Measurements from ENCODE around the gene ZNF730. TPM values are rescaled to one million over a fixed set of nuclear protein-coding genes. Genes with fewer than 3 reads are reported as not detected.
"Not testable (repeated sequence)": the region's sequence is repeated elsewhere in the genome, so short reads cannot be mapped to it uniquely, and the experiment has no call there.

ZNF730 gene
- total RNA-seq, 1 donor from 2014 or later, result 76.3 TPM

DNA sequence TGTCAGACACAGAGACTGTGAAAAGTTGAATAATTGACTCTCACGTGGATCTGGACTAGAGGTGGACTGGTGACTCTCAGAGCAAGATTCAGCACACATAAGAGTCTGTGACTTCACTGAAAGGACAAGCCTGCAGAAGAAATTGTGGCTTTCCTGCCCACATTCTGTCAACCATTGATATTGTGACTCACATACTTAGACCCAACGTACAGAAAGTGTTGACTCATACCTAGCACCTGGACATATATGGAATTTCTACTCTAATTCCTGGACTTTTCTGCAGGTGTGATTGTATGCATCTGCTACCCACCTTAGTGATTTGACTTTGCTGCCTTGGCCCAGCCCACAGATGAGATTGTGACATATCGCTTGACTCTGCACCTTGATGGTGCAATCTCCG lies 15.6 kb upstream of the ZNF730 start:
- Histone ChIP-seq H4K20me1 (ENCODE audit: low read depth) (peaks cover 12% of the 10 kb centered on the region), H3K27ac (no peak overlapping the region), H3K79me2 (ENCODE audit: low read depth) (peaks cover 48% of the 10 kb centered on the region), H3K9ac (no peak overlapping the region), H3K4me2 (no peak overlapping the region), H3K9me3 (ENCODE audit: low read depth) (no peaks in the 10 kb centered on the region), H3K36me3 (peaks cover 11% of the 10 kb centered on the region), H2AFZ (replicated peaks) (no peak overlapping the region), H3F3A (ENCODE audit: low read depth) (no peaks in the 10 kb centered on the region), H3K4me1 (no peaks in the 10 kb centered on the region), H3K4me3 (no peak overlapping the region), H3K27me3 (no peaks in the 10 kb centered on the region)
- Mint-ChIP-seq H3K9me3 (peaks cover 39% of the 10 kb centered on the region), H3K27ac (no peak overlapping the region), H3K27me3 (ENCODE audit: insufficient read depth, low read depth) (peaks cover 9% of the 10 kb centered on the region), H3K4me1 (no peaks in the 10 kb centered on the region), H3K4me3 (no peak overlapping the region), H3K36me3 (peaks cover 72% of the 10 kb centered on the region)
- DNase-seq (ENCODE audit: low spot score), result no peak
- TF ChIP-seq EZH2 (IDR thresholded peaks at IDR 0.05) (no peak), EZH2phosphoT487 (IDR thresholded peaks at IDR 0.05) (no peak)
- TF ChIP-seq, protein P1, sequence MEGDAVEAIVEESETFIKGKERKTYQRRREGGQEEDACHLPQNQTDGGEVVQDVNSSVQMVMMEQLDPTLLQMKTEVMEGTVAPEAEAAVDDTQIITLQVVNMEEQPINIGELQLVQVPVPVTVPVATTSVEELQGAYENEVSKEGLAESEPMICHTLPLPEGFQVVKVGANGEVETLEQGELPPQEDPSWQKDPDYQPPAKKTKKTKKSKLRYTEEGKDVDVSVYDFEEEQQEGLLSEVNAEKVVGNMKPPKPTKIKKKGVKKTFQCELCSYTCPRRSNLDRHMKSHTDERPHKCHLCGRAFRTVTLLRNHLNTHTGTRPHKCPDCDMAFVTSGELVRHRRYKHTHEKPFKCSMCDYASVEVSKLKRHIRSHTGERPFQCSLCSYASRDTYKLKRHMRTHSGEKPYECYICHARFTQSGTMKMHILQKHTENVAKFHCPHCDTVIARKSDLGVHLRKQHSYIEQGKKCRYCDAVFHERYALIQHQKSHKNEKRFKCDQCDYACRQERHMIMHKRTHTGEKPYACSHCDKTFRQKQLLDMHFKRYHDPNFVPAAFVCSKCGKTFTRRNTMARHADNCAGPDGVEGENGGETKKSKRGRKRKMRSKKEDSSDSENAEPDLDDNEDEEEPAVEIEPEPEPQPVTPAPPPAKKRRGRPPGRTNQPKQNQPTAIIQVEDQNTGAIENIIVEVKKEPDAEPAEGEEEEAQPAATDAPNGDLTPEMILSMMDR (IDR thresholded peaks at IDR 0.05), result no peak

DNA sequence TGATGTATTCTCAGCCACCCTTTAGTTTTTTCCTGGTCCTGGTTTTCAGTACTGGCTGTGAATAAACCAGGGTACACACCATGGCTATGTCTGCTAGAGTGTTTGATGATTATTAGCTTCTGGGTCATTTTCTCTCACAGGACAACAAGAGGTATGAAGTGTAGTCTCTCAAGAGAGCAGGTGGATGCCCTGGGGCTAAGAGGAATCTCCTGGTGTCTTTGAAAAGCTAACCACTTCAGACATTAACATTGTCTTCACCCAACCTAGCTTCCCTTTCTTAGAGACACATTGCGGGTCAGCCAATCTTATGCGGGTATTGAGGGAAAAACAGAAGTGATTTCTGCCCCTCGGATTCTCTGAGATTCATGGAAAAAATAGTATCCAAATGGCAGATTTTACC lies 1.6 kb downstream of the ZNF730 start:
- Histone ChIP-seq H3K4me1 (peaks cover 12% of the 10 kb centered on the region), H3K4me2 (peak overlapping the region; percentile 89), H3F3A (ENCODE audit: low read depth) (peaks cover 42% of the 10 kb centered on the region), H3K4me3 (peak overlapping the region; percentile 86), H4K20me1 (ENCODE audit: low read depth) (no peaks in the 10 kb centered on the region), H3K27me3 (no peaks in the 10 kb centered on the region), H3K9me3 (ENCODE audit: low read depth) (no peaks in the 10 kb centered on the region), H2AFZ (replicated peaks) (no peak overlapping the region), H3K36me3 (peaks cover 24% of the 10 kb centered on the region), H3K9ac (no peak overlapping the region), H3K79me2 (ENCODE audit: low read depth) (peaks cover 59% of the 10 kb centered on the region), H3K27ac (no peak overlapping the region)
- Mint-ChIP-seq H3K4me1 (peaks cover 6% of the 10 kb centered on the region), H3K36me3 (peaks cover 33% of the 10 kb centered on the region), H3K27me3 (ENCODE audit: insufficient read depth, low read depth) (no peaks in the 10 kb centered on the region), H3K27ac (no peak overlapping the region), H3K4me3 (peak overlapping the region; percentile 95), H3K9me3 (peaks cover 39% of the 10 kb centered on the region)
- TF ChIP-seq EZH2 (IDR thresholded peaks at IDR 0.05), result no peak
- no peak for TF ChIP-seq EZH2phosphoT487 (IDR thresholded peaks at IDR 0.05)
- TF ChIP-seq, protein P1 (IDR thresholded peaks at IDR 0.05), result no peak
- peak; percentile 17 for DNase-seq (ENCODE audit: low spot score)

DNA sequence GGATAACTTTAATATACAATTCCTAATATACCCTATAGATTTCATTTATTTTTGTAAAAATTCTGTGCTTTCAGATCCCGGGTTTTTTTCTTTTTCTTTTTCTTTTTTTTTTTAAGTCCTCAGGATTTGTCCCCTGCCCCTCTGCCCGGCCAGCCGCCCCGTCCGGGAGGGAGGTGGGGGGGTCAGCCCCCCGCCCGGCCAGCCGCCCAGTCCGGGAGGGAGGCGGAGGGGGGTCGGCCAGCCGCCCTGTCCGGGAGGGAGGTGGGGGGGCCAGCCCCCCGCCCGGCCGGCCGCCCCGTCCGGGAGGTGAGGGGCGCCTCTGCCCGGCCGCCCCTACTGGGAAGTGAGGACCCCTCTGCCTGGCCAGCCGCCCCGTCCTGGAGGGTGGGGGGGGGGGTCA lies 17.4 kb downstream of the ZNF730 start:
- not testable (repeated sequence) for H3K79me2 ChIP-seq (ENCODE audit: low read depth); H3K9ac ChIP-seq; H2AFZ ChIP-seq (replicated peaks); H3K4me2 ChIP-seq; H4K20me1 ChIP-seq (ENCODE audit: low read depth); DNase-seq (ENCODE audit: low spot score); H3K27me3 ChIP-seq; H3K27me3 Mint-ChIP-seq (ENCODE audit: insufficient read depth, low read depth); H3K4me3 ChIP-seq; H3F3A ChIP-seq (ENCODE audit: low read depth); H3K4me1 Mint-ChIP-seq; H3K27ac ChIP-seq; H3K27ac Mint-ChIP-seq; H3K4me3 Mint-ChIP-seq; H3K4me1 ChIP-seq
- peaks cover 43% of the 10 kb centered on the region for H3K36me3 ChIP-seq
- Mint-ChIP-seq H3K36me3 (peaks cover 51% of the 10 kb centered on the region), H3K9me3 (peaks cover 62% of the 10 kb centered on the region)
- peaks cover 15% of the 10 kb centered on the region for H3K9me3 ChIP-seq (ENCODE audit: low read depth)

DNA sequence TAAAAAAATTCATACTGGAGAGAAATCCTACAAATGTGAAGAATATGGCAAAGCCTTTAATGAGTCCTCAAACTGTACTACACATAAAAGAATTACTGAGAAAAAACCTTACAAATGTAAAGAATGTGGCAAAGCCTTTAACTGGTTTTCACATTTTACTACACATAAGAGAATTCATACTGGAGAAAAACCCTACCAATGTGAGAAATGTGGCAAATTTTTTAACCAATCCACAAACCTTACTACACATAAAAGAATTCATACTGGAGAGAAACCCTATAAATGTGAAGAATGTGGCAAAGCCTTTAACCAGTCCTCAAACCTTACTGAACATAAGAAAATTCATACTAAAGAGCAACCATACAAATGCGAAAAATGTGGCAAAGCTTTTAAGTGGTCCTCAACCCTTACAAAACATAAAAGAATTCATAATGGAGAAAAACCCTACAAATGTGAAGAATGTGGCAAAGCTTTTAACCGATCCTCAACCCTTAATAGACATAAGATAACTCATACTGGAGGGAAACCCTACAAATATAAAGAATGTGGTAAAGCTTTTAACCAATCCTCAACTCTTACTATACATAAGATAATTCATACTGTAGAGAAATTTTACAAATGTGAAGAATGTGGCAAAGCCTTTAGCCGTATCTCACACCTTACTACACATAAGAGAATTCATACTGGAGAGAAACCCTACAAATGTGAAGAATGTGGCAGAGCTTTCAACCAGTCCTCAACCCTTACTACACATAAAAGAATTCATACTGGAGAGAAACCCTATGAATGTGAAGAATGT lies 29.0 kb downstream of the ZNF730 start:
- Histone ChIP-seq H3K9me3 (ENCODE audit: low read depth) (peaks cover 75% of the 10 kb centered on the region), H3K4me1 (no peaks in the 10 kb centered on the region), H3K4me2 (no peak overlapping the region), H3K27ac (no peak overlapping the region), H3K27me3 (no peaks in the 10 kb centered on the region), H3K36me3 (peaks cover 65% of the 10 kb centered on the region), H4K20me1 (ENCODE audit: low read depth) (no peaks in the 10 kb centered on the region), H2AFZ (replicated peaks) (no peak overlapping the region), H3K4me3 (no peak overlapping the region), H3K79me2 (ENCODE audit: low read depth) (no peaks in the 10 kb centered on the region), H3F3A (ENCODE audit: low read depth) (no peaks in the 10 kb centered on the region), H3K9ac (no peak overlapping the region)
- H3K27me3 Mint-ChIP-seq (ENCODE audit: insufficient read depth, low read depth), result no peaks in the 10 kb centered on the region
- H3K4me3 Mint-ChIP-seq, result no peak overlapping the region
- H3K36me3 Mint-ChIP-seq, result peaks cover 50% of the 10 kb centered on the region
- H3K27ac Mint-ChIP-seq, result no peak overlapping the region
- peaks cover 76% of the 10 kb centered on the region for H3K9me3 Mint-ChIP-seq
- no peak for DNase-seq (ENCODE audit: low spot score)
- H3K4me1 Mint-ChIP-seq, result no peaks in the 10 kb centered on the region
- TF ChIP-seq, protein P1 (IDR thresholded peaks at IDR 0.05), result no peak
- no peak for TF ChIP-seq EZH2phosphoT487 (IDR thresholded peaks at IDR 0.05)
- TF ChIP-seq EZH2 (IDR thresholded peaks at IDR 0.05), result no peak

All from neural progenitor cell (in vitro differentiated cells).